ENCODE data around the gene IFIT2. TPM values are rescaled to one million over a fixed set of nuclear protein-coding genes. Genes with fewer than 3 reads are reported as not detected.

IFIT2 gene
- total and polyA plus RNA-seq, 2 experiments from 2014 or later: 0.10 TPM; not detected in 1

DNA sequence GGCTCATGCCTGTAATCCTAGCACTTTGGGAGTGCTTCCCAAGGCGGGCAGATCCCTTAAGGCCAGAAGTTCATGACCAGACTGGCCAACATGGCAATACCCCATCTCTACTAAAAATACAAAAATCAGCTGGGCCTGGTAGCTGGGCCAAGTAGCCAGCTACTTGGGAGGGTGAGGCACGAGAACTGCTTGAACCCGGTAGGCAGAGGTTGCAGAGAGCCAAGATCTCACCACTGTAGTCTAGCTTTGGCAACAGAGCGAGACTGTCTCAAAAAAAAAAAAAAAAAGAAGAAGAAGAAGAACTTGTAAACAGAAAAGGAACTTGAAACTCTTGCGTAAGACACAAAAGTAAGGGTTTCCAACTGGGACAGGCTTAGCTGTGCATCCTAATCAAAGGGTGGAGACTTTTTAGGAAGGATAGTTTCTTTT is 5.6 kb upstream of the IFIT2 start:
- Histone ChIP-seq H3K4me2 (no peak overlapping the region), H3K4me3 (no peak overlapping the region), H3K27me3 (ENCODE audit: insufficient read depth) (no peaks in the 10 kb centered on the region), H3F3A (replicated peaks; ENCODE audit: low read depth) (no peaks in the 10 kb centered on the region), H4K20me1 (replicated peaks; ENCODE audit: insufficient read depth) (no peaks in the 10 kb centered on the region), H3K9me2 (ENCODE audit: insufficient read depth) (no peaks in the 10 kb centered on the region), H2AFZ (no peak overlapping the region), H3K4me1 (ENCODE audit: insufficient read depth) (0 out of 2 replicates have a peak, but pooled peaks cover 3% of the 10 kb centered on the region), H3K27ac (ENCODE audit: low read depth) (no peak overlapping the region), H3K79me2 (replicated peaks; ENCODE audit: insufficient read depth) (no peaks in the 10 kb centered on the region), H3K36me3 (ENCODE audit: insufficient read depth) (no peaks in the 10 kb centered on the region)
- H3K27ac Mint-ChIP-seq: no peak overlapping the region
- H3K27me3 Mint-ChIP-seq (ENCODE audit: insufficient read depth, low read depth, poor library complexity): no peaks in the 10 kb centered on the region
- no peaks in the 10 kb centered on the region for H3K9me3 Mint-ChIP-seq
- TF ChIP-seq, protein P1, sequence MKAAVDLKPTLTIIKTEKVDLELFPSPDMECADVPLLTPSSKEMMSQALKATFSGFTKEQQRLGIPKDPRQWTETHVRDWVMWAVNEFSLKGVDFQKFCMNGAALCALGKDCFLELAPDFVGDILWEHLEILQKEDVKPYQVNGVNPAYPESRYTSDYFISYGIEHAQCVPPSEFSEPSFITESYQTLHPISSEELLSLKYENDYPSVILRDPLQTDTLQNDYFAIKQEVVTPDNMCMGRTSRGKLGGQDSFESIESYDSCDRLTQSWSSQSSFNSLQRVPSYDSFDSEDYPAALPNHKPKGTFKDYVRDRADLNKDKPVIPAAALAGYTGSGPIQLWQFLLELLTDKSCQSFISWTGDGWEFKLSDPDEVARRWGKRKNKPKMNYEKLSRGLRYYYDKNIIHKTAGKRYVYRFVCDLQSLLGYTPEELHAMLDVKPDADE (IDR thresholded peaks at IDR 0.05): no peak
- TF ChIP-seq EZH2 (IDR thresholded peaks at IDR 0.05; ENCODE audit: low read depth, unreplicated experiment): no peak
- TF ChIP-seq CREB1 (CRISPR knock-in tag; IDR thresholded peaks at IDR 0.05; ENCODE audit: low read depth): no peak
- no peak for TF ChIP-seq ZNF331 (CRISPR knock-in tag; IDR thresholded peaks at IDR 0.05; ENCODE audit: low read depth)
- TF ChIP-seq POLR2AphosphoS5 (IDR thresholded peaks at IDR 0.05; ENCODE audit: low read depth): no peak
- no peak for TF ChIP-seq ZNF462 (CRISPR knock-in tag; IDR thresholded peaks at IDR 0.05)
- TF ChIP-seq EZH2phosphoT487 (IDR thresholded peaks at IDR 0.05; ENCODE audit: unreplicated experiment): no peak
- TF ChIP-seq STAT1 (IDR thresholded peaks at IDR 0.05; ENCODE audit: unreplicated experiment): no peak
- no peak for TF ChIP-seq JUNB (IDR thresholded peaks at IDR 0.05; ENCODE audit: unreplicated experiment)
- no peak for TF ChIP-seq REST (IDR thresholded peaks at IDR 0.05; ENCODE audit: unreplicated experiment)
- H3K4me1 Mint-ChIP-seq: peaks cover 4% of the 10 kb centered on the region; the same call in 2 of the 3 replicates
- no peaks in the 10 kb centered on the region for H3K36me3 Mint-ChIP-seq (ENCODE audit: low read depth)
- DNase-seq (ENCODE audit: low spot score) (no peak), ATAC-seq (no peak)
- H3K4me3 Mint-ChIP-seq: no peak overlapping the region

Measured in GM23338 (cell line).